ENCODE measurements around the gene MMP2.

Gene MMP2

DNA sequence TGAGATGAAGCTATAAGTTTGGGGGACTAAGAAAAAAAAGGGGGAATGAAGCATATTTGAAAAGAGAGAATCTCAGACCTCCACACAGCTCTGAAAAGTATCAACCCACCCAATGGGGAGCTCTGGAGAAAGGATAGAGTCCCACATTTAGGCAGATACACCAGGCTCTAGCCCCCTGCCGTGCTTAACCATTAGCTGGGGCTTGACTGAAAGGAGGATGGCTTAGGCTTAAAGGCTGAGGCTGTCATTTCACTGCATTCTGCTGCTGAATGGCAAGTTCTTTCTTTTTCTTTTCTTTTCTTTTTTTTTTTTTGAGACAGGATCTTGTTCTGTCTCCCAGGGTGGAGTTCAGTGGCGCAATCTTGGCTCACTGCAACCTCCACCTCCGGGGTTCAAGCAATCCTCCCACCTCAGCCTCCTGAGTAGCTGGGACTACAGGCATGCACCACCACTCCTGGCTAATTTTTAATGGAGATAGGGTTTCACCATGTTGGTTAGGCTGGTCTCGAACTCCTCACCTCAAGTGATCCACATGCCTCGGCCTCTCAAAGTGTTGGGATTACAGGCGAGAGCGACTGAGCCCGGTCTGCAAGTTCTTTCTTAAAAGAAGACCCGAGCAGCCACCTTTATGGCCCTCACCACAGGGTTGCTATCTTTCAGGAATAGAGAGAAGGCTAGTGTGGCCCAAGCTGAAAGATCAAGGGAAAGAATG, 9.0 kb upstream of the MMP2 start:
- DNase-seq: no peak

GRCh38 chr16:55470533-55471371, 8.2 kb upstream of the MMP2 start:
- no peak for DNase-seq

DNA sequence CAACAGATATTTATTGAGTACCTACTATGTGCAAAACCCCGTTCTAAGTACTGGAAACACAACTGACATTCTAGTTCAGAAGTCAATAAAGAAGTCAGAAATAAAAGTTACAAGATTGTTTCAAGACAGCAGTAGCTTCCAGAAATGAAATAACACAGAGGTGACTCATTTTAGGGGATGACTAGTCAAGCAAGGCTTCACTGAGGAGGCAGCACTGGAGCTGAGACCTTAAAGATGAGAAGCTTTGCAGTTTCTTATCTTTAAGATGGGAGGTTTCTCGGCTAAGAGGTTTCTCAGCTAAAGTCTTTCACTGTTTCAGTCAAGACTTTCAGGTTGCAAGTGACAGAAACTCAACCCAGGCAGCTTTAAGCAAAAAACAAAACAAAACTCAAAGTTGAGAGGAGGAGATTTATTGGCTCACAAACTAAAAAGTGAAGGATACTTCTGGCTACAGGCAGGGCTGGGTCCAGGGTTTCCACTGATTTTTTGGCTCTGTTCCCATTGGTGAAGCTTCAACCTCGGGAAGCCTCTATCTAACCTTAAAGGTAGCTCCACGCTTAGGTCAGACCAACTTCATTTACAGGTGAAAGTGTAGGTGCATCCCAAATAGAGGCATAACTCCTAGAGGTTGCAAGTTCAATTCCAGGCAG, 7.4 kb upstream of the MMP2 start:
- DNase-seq: no peak

DNA sequence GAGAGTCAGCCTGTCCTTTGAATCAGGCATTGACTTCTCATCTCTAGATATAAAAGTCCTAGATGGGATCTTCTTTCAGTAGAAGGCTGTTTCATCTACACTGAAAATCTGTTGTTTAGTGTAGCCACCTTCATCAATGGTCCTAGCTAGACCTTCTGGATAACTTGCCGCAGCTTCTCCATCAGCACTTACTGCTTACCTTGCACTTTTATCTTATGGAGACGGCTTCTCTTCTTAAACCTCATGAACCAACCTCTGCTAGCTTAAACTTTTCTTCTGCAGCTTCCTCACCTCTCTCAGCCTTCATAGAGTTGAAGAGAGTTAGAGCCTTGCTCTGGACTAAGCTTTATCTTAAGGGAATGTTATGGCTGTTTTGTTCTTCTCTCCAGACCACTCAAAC, 5.4 kb upstream of the MMP2 start:
- no peak for DNase-seq

GRCh38 chr16:55474821-55475220, 4.2 kb upstream of the MMP2 start:
- no peak for DNase-seq

GRCh38 chr16:55475919-55476318, 3.1 kb upstream of the MMP2 start:
- no peak for DNase-seq

- DNase-seq: no peak
These were observed 2.1 kb upstream of the MMP2 start for GRCh38 chr16:55476625-55477533.

GRCh38 chr16:55477736-55478135, 1.3 kb upstream of the MMP2 start:
- no peak for DNase-seq

- DNase-seq: no peak
These were observed 587 bp downstream of the MMP2 start for GRCh38 chr16:55479430-55480140.

DNA sequence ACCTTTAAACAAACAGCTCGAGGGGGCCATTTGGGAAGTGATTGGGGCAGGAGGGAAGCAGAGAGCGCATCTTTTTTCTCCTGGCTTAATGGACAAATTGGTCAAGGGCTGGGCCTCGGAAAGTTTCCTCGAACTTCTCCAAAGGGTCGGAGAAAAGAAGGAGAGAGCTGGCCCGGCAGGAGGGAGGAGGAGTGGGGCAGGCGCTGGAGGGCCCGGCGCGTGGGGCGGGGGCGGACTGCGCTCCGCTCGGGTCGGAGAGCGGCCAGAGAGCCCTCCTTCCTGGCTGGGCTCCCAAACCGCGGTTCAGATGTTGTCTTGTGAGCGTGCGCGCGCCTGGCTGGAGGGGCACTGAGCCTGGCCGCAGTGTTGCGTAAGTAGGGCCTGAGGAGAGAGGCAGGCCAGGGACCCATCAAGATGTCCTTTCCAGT, 1.2 kb downstream of the MMP2 start:
- no peak for DNase-seq

DNA sequence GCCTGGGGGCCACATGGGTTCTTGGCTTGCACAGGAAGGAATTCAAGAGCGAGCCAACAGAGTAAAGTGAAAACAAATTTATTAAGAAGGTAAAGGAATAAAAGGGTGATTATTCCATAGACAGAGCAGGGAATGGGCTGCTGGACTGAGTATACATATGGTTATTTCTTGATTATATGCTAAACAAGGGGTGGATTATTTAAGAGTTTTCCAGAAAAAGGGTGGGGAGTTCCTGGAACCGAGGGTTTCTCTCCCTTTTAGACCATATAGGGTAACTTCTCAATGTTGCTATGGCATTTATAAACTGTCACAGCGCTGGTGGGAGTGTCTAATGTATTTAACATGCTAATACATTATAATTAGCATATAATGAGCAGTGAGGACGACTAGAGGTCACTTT, 2.0 kb downstream of the MMP2 start:
- no peak for DNase-seq

DNA sequence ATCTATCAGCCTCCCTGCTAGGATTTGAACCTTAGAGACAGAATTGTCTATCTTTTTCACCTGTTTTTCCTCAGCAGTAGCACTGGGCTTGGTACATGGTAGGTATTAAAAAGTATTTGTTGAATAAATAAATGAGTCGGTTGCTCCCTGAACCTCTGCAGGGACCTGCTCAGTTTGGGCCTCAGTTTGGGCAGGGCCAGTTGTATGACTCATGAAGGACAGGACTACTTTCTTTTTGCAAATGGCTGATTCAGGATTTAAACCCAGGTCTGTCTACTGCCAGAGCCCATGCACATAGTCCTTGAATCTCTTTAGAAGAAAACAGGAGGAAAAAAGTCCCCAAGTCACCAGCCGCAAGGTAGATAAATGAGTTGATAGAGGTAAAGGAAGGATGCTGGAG, 3.1 kb downstream of the MMP2 start:
- no peak for DNase-seq

DNA sequence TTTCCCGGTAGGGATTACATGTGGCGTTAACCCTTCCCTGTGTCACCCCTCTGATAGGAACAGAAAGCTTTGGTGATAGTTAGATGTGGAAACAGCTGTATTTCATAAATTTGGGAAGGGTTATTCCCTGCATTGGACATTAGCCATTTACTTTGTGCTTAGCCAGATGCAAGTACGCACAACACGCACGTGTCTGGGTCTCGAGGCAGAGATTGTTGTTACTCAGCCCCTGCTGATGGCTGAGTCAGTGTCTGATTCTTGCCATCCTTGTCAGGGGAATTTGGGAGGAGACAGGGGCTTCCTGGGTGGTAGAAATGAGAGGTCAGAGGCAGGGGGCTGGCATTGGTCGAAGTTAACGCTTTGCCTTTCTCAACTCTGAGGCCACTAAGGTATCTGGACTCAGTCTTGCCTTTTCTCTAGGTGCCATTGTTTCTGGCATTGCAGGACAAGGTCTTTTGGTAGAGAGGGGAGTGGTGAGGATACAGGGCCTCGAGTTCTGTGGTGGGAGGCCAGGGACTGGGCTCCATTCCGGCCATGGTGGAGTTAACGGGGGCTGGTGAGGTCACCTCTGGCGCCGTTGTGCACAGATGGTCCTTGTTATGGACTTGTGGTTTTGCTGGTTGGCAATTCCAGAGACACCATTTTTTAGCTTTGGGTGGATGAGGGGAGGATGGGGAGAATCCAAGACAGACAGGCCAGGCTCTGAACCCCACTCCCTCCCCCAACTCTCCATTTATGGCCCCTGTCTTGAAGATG, 8.2 kb downstream of the MMP2 start:
- no peak for DNase-seq

DNA sequence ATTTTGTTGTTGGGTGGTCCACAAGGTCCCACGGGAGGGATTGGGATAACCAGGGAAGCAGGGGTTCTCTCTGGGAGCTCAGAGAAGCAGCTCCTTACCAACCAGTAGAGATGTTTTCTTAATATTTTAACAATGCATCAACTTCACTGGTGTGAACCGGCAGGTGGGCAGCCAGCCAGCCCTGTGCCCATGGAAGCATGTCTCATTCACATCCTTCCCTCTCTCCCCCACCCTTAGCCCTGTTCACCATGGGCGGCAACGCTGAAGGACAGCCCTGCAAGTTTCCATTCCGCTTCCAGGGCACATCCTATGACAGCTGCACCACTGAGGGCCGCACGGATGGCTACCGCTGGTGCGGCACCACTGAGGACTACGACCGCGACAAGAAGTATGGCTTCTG, 9.3 kb downstream of the MMP2 start:
- no peak for DNase-seq

DNA sequence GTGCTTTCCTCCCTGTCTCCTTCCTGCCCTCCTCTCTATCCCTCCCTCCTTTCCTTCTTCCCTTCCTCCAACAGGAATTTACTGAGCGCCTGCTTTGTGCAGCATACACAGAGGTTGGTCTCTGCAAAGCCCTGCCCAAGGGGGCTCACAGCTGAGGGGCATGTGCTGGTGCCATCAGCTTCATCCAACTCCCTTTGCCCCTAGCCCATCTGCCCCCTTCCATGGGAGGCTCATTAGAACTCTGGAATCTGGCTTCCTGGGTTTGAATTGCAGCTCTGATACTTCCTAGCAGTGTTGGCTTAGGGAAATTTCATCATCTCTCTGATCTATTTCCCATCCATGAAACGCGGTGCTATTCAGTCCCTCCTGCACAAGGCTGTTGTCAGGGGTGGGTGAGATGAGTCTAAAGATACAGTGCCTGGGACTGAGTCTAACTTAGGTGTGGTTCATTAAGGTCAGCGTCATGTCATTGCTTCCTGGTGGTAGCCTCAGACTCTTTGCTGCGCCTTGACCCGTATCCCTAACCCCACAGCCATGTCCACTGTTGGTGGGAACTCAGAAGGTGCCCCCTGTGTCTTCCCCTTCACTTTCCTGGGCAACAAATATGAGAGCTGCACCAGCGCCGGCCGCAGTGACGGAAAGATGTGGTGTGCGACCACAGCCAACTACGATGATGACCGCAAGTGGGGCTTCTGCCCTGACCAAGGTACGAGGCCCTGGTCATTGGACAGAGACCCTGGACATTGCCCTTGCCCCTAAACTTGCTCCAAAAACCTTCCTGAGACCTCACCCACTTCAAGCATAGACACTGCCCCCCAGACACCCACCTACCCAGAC, 10.3 kb downstream of the MMP2 start:
- no peak for DNase-seq

DNA sequence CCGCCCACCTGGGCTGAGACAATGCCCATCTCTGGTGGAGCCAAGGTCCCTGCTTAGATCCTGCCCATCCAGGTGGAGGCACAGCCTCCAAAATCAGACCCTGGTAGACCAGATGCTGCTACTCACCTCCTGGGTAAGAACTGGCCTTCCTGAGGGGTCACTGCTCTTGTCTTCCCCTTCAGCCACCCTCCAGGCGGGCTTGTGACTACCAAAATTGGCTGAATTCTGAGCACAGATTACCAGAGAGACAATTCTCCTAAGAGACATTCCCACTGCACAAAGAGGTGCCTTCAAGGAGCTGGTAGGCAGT, 10.9 kb downstream of the MMP2 start:
- DNase-seq: no peak

DNA sequence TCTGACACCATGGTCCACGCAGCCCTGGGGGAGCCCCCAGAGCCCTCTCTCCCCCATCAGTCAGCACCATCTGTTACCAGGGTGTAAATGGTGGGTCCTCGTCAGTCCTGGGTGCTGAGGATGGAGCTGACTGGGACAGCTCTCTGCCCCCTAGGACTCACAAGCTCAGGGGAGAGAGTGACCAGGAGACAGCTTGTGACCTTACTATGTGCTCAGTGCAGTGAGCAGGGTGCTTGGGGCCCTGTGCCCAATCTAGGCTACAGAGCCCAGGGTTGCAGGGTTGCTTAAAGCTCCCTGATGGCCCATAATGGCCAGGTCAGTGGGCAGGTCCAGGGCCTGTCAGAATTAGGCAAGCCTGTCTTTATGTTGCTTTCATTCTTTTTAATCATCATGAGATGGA, 11.3 kb downstream of the MMP2 start:
- DNase-seq: no peak

- DNase-seq: no peak
These were observed 12.7 kb downstream of the MMP2 start for GRCh38 chr16:55491691-55492090.

- DNase-seq: no peak
These were observed 13.9 kb downstream of the MMP2 start for GRCh38 chr16:55492756-55493380.

GRCh38 chr16:55494994-55495421, 16.0 kb downstream of the MMP2 start:
- DNase-seq: no peak

Measured in activated gamma-delta T cell treated with Interleukin-2 at 50 U/mL for 16 hours (primary cell).